ENCODE results near the gene MYO1B.

Gene MYO1B

DNA sequence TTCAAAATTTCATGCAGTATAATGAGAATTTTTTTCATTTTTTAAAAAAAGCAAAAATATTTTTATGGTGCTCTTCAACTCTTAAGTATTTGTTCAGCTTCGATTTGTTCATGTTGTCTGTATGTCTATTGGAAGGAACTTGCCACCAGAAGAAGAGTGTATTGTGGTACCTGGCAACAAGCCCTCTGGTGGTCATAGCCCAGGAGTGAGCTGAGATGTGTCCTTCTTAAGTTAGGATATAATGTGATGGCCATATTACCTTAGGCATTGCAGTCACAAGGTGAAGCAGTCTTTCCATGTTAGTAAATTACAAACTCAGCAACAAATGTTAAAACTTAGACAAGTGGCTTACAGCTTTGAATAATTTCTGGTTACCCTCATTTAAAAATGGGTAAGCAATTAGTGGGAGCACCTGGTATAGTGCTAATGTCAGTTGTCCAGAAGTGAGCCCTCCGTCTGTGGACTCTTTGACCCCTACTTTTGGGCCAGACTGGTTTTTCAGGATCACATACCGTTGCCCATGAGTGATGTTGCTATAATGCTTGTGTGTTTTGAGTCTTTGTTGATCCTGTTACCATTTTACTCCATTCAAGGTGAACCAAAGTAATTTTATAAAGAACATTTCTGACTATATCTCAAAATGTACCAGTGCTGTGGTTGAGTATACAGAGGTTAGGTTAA, 57.4 kb downstream of the MYO1B start:
- no peak for TF ChIP-seq EZH2phosphoT487 (conservative IDR thresholded peaks at IDR 0.05; ENCODE audit: low read length)
- TF ChIP-seq, protein P1, sequence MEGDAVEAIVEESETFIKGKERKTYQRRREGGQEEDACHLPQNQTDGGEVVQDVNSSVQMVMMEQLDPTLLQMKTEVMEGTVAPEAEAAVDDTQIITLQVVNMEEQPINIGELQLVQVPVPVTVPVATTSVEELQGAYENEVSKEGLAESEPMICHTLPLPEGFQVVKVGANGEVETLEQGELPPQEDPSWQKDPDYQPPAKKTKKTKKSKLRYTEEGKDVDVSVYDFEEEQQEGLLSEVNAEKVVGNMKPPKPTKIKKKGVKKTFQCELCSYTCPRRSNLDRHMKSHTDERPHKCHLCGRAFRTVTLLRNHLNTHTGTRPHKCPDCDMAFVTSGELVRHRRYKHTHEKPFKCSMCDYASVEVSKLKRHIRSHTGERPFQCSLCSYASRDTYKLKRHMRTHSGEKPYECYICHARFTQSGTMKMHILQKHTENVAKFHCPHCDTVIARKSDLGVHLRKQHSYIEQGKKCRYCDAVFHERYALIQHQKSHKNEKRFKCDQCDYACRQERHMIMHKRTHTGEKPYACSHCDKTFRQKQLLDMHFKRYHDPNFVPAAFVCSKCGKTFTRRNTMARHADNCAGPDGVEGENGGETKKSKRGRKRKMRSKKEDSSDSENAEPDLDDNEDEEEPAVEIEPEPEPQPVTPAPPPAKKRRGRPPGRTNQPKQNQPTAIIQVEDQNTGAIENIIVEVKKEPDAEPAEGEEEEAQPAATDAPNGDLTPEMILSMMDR (IDR thresholded peaks at IDR 0.05; ENCODE audit: insufficient read depth, low read length, poor library complexity, severe bottlenecking), result no peak
- Histone ChIP-seq H4K20me1 (ENCODE audit: low read depth, low read length) (no peaks in the 10 kb centered on the region), H3K36me3 (ENCODE audit: low read length) (no peaks in the 10 kb centered on the region), H3F3A (ENCODE audit: insufficient read depth) (no peaks in the 10 kb centered on the region), H3K79me2 (ENCODE audit: insufficient read depth, low read length) (no peaks in the 10 kb centered on the region), H3K9me2 (replicated peaks; ENCODE audit: insufficient read depth, low read length) (no peaks in the 10 kb centered on the region), H3K9me3 (ENCODE audit: insufficient read depth, low read length) (no peaks in the 10 kb centered on the region), H3K4me2 (ENCODE audit: low read depth, low read length, poor library complexity, severe bottlenecking) (no peak overlapping the region), H3K27me3 (ENCODE audit: low read length) (no peaks in the 10 kb centered on the region), H2AFZ (ENCODE audit: low read depth, low read length, severe bottlenecking) (no peak overlapping the region), H3K4me3 (ENCODE audit: insufficient read depth, low read length, poor library complexity, severe bottlenecking) (no peak overlapping the region), H3K9ac (ENCODE audit: low read length) (no peak overlapping the region), H3K27ac (ENCODE audit: low read depth, low read length) (no peak overlapping the region)

DNA sequence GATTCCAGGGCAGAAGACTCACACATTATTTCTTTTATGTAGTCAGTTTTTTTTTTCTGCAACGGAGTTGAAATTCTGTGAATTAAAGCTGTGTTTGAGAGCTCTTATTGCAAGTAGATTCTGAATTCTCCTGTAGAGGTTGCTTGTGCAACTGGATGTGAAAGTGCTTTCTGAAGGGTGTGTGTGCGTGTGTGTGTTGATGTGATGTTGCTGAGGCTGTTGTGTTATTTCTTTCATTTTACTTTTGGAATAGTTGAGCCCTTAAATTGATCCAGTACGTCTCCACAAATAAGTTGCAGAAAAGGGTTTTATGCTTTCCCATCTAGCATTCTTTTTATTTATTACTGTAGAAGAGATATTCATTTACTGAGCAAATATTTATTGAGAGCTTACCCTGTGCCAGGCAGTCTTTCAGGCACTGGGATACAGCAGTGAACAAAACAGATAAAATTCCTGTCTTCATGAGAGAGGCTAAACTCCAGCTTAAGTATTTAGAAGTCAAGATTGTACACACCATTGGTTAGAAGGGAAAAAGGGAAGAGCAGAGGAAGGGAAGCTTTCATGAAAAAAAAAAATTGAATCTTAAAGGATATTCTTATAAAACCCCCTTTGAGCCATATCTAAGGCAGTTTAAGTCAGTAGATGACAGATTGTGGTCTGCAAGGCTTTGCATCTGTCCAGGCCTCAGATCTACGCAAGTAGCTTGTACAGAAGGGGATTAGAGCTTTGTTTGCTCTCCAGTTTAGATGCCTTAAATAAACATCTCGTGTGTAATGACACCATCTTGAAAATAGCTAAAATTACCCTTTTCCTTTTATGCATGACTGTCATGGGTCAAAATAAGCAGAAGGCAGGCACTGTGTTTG, 58.2 kb downstream of the MYO1B start:
- TF ChIP-seq, protein P1 (IDR thresholded peaks at IDR 0.05; ENCODE audit: insufficient read depth, low read length, poor library complexity, severe bottlenecking), result no peak
- no peak for TF ChIP-seq EZH2phosphoT487 (conservative IDR thresholded peaks at IDR 0.05; ENCODE audit: low read length)
- H3K4me2 ChIP-seq (ENCODE audit: low read depth, low read length, poor library complexity, severe bottlenecking), result no peak overlapping the region
- no peak overlapping the region for H3K27ac ChIP-seq (ENCODE audit: low read depth, low read length)
- no peak overlapping the region for H3K9ac ChIP-seq (ENCODE audit: low read length)
- no peaks in the 10 kb centered on the region for H3K79me2 ChIP-seq (ENCODE audit: insufficient read depth, low read length)
- no peaks in the 10 kb centered on the region for H3F3A ChIP-seq (ENCODE audit: insufficient read depth)
- H3K27me3 ChIP-seq (ENCODE audit: low read length), result no peaks in the 10 kb centered on the region
- H3K4me3 ChIP-seq (ENCODE audit: insufficient read depth, low read length, poor library complexity, severe bottlenecking), result no peak overlapping the region
- H2AFZ ChIP-seq (ENCODE audit: low read depth, low read length, severe bottlenecking), result no peak overlapping the region
- no peaks in the 10 kb centered on the region for H3K9me2 ChIP-seq (replicated peaks; ENCODE audit: insufficient read depth, low read length)
- H3K9me3 ChIP-seq (ENCODE audit: insufficient read depth, low read length), result no peaks in the 10 kb centered on the region
- H4K20me1 ChIP-seq (ENCODE audit: low read depth, low read length), result no peaks in the 10 kb centered on the region
- no peaks in the 10 kb centered on the region for H3K36me3 ChIP-seq (ENCODE audit: low read length)

- H3K79me2 ChIP-seq (ENCODE audit: insufficient read depth, low read length), result no peaks in the 10 kb centered on the region
- H3K36me3 ChIP-seq (ENCODE audit: low read length), result no peaks in the 10 kb centered on the region
Observed at GRCh38 chr2:191304939-191305875, 60.0 kb downstream of the MYO1B start.

More at GRCh38 chr2:191304939-191305875, 60.0 kb downstream of the MYO1B start:
- Histone ChIP-seq H3K27me3 (ENCODE audit: low read length) (no peaks in the 10 kb centered on the region), H4K20me1 (ENCODE audit: low read depth, low read length) (no peaks in the 10 kb centered on the region), H3K9ac (ENCODE audit: low read length) (no peak overlapping the region), H3F3A (ENCODE audit: insufficient read depth) (no peaks in the 10 kb centered on the region), H3K4me3 (ENCODE audit: insufficient read depth, low read length, poor library complexity, severe bottlenecking) (no peak overlapping the region), H3K9me2 (replicated peaks; ENCODE audit: insufficient read depth, low read length) (no peaks in the 10 kb centered on the region), H3K27ac (ENCODE audit: low read depth, low read length) (no peak overlapping the region), H3K9me3 (ENCODE audit: insufficient read depth, low read length) (no peaks in the 10 kb centered on the region), H2AFZ (ENCODE audit: low read depth, low read length, severe bottlenecking) (no peak overlapping the region), H3K4me2 (ENCODE audit: low read depth, low read length, poor library complexity, severe bottlenecking) (no peak overlapping the region)
- TF ChIP-seq, protein P1 (IDR thresholded peaks at IDR 0.05; ENCODE audit: insufficient read depth, low read length, poor library complexity, severe bottlenecking), result no peak
- TF ChIP-seq EZH2phosphoT487 (conservative IDR thresholded peaks at IDR 0.05; ENCODE audit: low read length), result no peak

All from SU-DHL-6 (cell line).